HL-60/S4 (cell line): Measurements from ENCODE around the gene SPAG6.

ENCODE experiments used
- in situ Hi-C: fragments of 300-500 bp; cut with MboI; formaldehyde crosslinking; loops from 2 replicates; pipeline ENCODE4 v1.14.3; 2022; ENCODE audit warnings: low sequenced_read_pairs

The SPAG6 gene

DNA sequence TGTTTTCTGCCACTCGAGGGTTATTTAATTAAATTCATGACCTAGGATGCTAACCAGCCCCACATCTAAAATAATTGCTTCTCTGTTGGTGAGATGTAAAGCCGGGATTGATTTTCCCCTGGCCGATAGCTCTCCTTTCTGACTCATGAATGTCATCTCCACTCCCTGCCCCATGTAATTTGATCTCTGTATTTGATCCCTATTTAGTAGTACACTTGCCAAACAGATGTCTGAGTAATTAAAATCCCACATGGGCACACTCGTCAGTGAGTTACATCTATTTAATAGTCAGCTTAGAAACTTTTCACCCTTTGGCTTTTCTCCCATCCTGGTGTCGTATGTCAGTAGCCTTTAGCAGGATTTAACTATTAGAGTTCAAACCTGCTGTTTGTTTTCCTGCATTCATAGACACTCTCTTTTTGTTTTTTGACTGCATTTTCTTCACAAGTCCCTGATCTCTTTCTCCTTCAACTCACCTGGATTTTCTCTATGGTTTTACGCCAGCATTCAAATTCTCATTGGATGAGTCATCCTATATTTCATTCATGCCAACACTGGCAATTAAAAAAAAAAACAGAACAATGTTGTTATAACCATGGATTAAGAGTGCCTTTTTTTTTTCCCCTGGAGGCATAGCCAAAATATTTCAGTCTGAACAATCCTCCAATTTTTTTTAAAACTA is 82.7 kb downstream of the SPAG6 start:
- in situ Hi-C loops, result no loop called here

DNA sequence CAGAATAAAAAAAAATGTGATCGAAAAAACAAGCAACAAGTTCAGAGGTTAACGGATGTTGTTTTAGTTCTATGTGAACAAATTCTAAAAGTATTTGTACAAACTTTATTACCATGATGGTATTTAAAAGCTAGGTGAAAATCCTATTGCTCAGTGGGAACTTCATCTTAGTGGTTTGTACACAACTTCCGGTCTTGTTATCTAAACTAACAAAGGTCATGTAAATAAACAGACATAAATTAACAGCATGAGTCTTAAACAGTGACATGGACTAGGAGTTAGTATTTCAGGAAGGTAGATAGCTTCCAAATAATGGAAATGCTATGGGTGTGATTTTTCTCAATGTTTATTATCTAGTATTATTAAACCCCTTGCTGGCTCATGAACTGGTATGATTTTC is 83.8 kb downstream of the SPAG6 start:
- in situ Hi-C loops, result no loop called here

DNA sequence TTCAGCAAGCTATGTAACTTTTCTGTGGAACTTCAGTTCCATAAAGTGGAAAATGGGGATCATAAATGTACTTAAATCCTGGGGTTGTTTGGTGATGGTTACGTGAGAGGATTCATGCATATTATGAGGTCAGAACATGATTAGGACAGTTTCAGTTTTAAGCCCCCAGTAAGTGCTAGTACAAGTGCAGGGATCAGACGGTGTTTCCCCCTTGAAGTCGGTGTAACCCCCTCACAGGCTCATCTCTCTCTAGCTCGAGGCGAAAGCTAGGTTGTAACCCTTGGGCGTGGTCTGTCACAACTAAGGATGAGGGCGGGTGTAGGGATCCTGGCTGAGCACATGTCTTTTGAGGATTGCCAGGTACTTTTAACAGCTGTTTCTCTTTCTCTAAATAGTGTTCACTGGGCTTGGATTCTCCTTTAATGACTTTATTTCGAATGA is 84.7 kb downstream of the SPAG6 start:
- in situ Hi-C loops, result no loop called here

DNA sequence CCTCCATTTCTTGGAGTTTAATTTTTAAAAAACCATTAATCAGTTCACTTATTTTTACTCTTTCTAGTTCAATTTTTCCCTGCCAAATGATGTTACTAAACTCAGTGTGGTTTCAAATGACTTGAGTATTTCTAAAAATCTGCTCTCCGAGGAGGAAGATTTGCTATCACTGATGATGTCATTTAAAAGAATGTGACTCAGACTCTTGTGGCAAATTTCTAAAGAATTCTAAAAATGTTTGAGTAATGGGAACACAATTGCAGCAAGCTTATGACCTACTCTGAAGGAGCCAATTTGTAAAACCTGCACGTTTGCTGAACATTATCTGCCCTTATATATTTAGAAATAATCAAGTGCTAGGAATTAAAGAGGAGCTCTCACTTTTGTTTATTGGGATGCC is 88.6 kb downstream of the SPAG6 start:
- in situ Hi-C loops, result no loop called here

DNA sequence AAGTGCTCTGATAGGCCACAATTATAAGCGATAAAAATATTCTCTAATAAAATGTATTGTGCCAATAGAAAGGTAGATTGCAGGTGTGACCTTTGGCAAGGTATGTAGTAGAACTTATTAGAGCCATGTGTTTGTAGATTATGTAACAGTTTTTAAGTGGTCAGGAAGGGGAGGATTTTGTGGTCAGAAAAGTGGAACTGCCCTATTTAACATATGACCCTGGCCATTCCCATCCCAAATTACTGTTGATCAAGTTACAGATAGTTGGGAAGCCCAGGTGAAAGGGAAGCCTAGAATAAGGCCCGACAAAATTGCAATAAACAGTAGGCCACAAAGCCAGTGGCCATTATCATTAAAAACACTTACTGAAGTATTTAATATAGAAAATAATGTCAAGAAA is 89.2 kb downstream of the SPAG6 start:
- in situ Hi-C loops, result no loop called here

GRCh38 chr10:22435650-22436049 is 90.4 kb downstream of the SPAG6 start:
- in situ Hi-C loops, result no loop called here

DNA sequence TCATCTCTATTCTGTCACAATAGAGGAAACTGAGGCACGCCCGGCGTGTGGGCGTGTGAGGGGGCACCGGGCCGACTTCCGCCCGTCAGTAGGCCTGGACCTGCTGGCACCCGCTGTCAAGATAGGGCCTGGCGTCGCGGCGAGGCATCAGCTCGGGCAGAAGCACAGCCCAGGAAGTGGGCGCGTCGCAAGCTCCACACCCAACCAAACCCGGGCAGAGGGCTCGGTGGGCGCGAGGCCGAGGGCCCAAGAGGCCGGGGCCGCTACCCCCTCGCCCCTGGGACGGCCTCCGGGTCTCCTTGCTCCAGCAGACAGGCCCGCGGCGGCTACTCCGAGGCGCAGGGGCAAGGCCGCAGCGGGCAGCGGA is 91.2 kb downstream of the SPAG6 start:
- in situ Hi-C loops, result no loop called here

- in situ Hi-C loops, result no loop called here
These were observed 91.8 kb downstream of the SPAG6 start for GRCh38 chr10:22436893-22437619.

DNA sequence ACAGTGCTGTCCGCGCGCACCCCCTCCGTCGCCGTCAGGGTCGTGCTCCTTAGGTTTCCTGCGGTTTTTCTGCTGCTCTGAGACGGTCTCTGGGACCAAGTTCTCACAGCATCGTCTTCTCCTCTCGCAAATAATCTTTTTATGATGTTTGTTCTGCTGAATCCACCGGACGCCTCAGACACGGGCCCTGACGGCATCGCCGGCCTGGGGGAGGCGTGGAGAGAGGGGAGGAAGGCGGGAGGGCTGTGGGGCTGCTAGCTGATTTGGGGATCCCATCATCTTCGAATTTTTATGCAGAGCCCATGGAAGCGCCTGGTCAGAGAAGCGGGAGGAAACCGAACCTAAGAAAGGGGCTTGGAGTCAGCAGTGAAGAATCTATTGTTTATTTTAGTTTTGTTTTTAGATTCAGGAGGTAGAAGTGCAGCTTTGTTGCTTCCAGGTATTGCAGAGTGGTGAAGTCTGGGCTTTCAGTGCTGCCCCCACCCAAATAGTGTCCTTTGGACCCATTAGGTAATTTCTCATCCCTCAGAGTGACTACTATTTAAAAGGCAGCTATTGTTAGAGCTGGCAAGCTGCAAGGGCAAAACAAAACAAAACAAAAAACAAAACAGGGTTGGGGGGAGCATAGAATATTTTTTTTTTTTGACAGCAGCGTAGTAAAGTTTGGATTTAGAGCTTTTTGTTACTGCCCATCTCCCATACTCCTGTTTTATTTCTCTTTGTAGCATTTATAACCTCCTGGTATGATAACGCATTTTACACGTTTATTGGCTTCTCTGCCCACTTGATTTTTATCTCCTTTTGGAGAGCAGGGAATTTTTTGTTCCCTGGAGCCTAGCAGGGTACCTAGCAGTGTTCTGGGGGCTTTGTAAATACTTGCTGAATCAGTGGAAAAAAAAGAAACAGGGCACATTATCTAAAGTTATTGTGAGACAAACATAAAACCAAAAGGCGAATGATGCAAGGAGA is 92.6 kb downstream of the SPAG6 start:
- in situ Hi-C loops, result no loop called here

DNA sequence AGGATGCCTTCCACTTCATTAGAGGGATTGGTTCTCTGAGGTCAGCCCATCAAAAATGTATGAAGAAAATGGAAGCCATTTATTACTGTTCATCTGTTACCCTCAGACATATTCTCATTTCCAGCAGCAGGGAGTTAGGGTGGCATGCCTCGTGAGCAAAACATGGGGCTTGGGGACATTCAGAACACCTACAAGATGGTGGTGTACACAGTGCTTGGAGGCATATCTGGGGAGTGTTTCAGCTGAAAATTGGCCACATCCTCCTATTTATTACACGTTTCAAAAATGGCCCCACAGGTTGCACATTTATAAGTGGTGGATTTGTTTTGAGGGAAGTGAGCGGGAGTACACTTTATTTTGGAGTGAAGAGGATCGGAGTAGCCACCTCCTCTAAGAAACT is 93.4 kb downstream of the SPAG6 start:
- in situ Hi-C loops, result no loop called here

GRCh38 chr10:22442063-22442462 is 96.8 kb downstream of the SPAG6 start:
- in situ Hi-C loops, result no loop called here

DNA sequence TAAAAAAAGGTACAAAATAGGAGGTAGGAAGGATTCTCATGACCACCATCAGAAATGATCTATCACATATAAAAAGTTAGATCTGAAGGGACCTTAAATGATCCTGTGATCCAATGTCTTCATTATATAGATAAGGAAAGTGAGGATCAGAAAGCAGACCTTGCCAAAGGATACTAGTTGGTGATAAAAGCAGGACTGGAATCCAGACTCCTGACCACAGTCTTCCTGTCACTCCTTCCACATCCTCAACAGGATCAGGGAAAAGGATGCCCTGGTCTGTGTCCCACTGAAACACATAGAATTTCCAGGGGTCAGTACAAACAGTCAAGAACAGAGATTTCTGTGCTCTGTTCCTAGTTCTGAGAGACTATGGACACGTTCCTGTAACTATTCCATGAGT is 97.2 kb downstream of the SPAG6 start:
- in situ Hi-C loops, result no loop called here

GRCh38 chr10:22443175-22443901 is 98.0 kb downstream of the SPAG6 start:
- in situ Hi-C loops, result no loop called here

DNA sequence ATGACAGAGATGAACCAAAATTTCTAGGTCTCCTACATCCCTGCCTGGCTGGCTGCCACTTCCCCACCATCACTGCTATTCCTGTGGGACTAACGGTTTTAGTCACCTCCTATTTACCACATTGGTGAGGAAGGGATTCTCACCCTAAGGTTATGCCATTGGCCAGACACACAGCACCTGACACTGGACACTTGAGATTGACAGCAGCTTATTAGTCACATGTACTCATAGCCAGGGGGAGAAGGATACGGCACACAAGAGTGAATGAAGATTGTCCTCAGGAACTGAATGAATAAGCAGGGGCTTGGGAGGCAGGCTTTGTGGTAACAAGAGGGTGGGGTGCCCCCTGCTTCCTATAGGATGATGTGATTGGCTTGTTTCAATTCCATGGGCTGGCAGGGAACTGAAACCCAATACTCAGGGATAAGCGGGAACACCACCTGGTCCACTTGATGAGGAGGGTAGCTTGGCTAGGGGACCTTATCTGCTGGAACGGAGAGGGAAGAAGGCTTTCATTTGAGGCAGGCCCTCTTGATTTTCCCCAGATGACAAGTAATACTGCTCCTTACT is 99.0 kb downstream of the SPAG6 start:
- in situ Hi-C loops, result no loop called here

DNA sequence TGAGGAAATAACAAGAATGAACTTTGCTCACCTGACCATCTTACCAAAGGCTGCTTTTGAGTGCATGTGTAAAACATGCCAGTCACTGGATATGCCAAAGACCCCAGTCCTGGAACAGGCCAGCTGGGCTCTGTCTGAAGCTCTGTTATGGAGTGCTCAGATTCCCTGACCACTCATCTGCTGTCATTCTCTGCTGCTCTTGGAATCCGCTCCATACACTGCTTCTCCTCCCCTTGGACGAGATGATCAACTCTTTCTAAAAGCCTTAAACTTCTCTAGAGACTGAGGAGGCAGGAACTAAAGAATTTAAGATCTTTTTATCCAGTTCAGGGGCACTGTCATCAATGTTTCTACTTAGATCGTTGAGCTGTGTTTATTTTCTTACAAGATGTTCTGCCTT is 100.2 kb downstream of the SPAG6 start:
- in situ Hi-C loops, result no loop called here

DNA sequence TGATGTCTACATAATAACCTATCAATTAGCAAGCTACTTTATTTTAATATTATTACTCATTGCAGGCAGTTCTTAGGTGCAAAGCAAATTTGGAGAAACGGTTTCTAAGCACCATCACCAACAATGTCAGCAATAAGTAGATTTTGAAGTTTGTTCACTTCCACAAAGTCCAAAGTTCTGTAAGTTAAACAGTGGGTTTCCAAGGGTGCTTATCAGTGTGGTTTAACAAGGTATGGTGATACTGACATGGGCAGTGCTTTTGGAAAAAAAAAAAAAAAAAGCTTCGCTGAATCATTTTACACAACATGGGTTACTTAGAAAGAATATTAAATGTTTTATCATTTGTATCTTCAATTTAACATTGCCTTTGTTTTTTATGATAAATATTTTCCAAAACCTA is 101.8 kb downstream of the SPAG6 start:
- in situ Hi-C loops, result no loop called here

GRCh38 chr10:22451346-22451745 is 106.0 kb downstream of the SPAG6 start:
- in situ Hi-C loops, result no loop called here

- in situ Hi-C loops, result no loop called here
These were observed 108.0 kb downstream of the SPAG6 start for GRCh38 chr10:22453320-22453719.

DNA sequence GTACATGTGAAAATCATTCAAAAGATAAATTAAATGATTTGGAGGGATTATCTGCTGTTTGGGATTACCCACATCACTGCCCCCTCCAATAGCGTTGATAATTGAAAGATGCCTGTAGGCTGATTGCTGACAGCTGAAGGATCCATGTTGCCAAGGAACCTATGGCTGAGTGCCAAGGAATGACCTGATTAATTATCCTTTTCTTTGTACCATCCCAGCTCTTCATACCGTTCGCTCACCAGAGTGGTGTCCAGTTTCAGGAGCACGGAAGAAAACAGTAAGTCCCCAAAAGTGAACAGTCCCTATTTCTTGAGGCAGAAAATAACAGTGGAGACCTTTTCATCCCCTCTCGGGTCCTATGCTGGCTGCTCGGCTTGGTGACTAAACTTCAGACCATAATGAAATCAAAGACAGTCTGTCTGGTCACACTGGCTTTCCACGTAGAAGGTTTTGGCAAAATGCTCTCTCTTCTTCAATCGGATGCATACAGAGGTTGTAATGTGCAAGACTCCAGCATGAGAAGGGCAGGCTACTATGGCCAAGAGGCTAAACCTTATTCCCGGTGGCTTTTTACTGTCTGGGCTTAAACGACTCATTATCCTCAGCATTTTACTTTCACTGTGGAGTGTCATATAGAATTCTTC is 108.8 kb downstream of the SPAG6 start:
- in situ Hi-C loops, result no loop called here

DNA sequence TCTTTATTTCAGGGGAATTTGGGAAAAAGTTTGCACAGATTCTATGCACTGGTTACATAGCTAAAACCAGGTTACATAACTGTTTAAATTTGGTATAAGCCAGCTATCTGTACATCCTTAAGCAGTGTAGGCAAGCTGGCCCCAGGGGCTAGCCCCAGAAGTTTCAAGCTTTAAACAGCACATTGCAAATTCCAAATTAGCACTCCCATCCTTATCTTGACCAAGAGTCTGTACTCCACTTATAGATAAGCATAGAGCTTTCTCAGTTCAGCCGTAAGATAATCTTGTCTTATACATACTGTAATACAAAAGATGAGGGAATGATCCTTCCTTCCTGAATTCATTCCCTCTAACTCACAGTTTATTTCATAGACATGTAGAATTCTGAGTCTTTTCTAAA is 109.3 kb downstream of the SPAG6 start:
- in situ Hi-C loops, result no loop called here
